AG09319 (cell line): ENCODE measurements around the gene TJAP1.

Source experiments
- DNase-seq: peaks from one replicate; pipeline ENCODE4 v3.0.0-alpha.2; 2010; ENCODE audit warnings: low read depth; ENCODE audit errors: extremely low read depth
- CTCF ChIP-seq: IDR thresholded peaks from 2 replicates; pipeline ENCODE4 v1.5.1; 2011; ENCODE audit warnings: low read depth, mild to moderate bottlenecking, inconsistent platforms, low read length, moderate library complexity

The TJAP1 gene

GRCh38 chr6:43477235-43478007, at the start of gene TJAP1:
TJAP1 (plus strand) TSS chr6:43477570; CDS start chr6:43499002, 21,432 bp downstream.
- DNase-seq: no peak
- no peak for TF ChIP-seq CTCF

- no peak for TF ChIP-seq CTCF
- no peak for DNase-seq
These were observed 49.2 kb upstream of the TJAP1 start for GRCh38 chr6:43428112-43428570.

GRCh38 chr6:43428874-43429273, 48.5 kb upstream of the TJAP1 start:
- DNase-seq: no peak
- no peak for TF ChIP-seq CTCF

GRCh38 chr6:43432009-43432945, 45.1 kb upstream of the TJAP1 start:
- DNase-seq: no peak
- TF ChIP-seq CTCF: no peak

GRCh38 chr6:43433148-43433547, 44.2 kb upstream of the TJAP1 start:
- no peak for DNase-seq
- TF ChIP-seq CTCF: no peak

GRCh38 chr6:43434001-43434840, 43.1 kb upstream of the TJAP1 start:
- no peak for DNase-seq
- no peak for TF ChIP-seq CTCF
